ENCODE data around the gene KIF21A.

DNA sequence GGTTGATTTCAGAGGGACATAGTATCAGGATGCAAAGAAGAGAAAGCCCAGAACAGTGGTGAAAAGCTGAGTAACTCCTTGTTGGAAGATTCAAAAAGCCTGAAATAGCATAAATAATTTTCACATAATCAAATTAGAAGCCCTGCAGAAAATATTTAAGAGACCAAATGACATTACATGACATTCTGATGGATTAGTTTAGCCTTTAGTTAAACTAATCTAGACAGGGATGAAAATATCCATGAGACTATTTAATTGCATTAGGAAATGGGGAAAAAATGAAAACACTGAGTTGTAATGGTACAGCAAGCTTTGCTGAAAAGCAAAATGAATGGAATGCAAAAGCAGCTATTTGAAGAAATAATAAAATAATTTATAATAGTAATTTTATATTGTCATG, 91.8 kb downstream of the KIF21A start:
- no peak for TF ChIP-seq EZH2phosphoT487 (IDR thresholded peaks at IDR 0.05; ENCODE audit: low read length)
- no peak for TF ChIP-seq EZH2 (optimal IDR thresholded peaks at IDR 0.05; ENCODE audit: low read depth, low read length)
- TF ChIP-seq CTCF (IDR thresholded peaks at IDR 0.05; ENCODE audit: low read length) = no peak

Data from MM.1S (cell line).